PC-3 (cell line): ENCODE results near the gene MAST3. TPM values are rescaled to one million over a fixed set of nuclear protein-coding genes. Genes with fewer than 3 reads are reported as not detected.

ENCODE experiments used
- ATAC-seq: fragments of 200-7000 bp; cut with Tn5 transposase; 2 replicates; pipeline ENCODE4 v1.9.1; 2020; ENCODE audit warnings: mild to moderate bottlenecking, moderate library complexity
- BruUV-seq: library from RNA; stranded (reverse); fragments of 400-500 nt; replicated peaks from 2 replicates; lab custom pipeline; 2021; lab: Mats Ljungman, UMichigan
- CTCF ChIA-PET: fragments of 300-600 bp; sonication (Branson Sonifier 250); formaldehyde crosslinking; loops from one replicate; lab custom pipeline; 2022; ENCODE audit warnings: antibody characterized with exemption; lab: Charles Lee
- POLR2A ChIA-PET: fragments of 300-600 bp; sonication (Branson Sonifier 250); formaldehyde crosslinking; loops from one replicate; lab custom pipeline; 2022; ENCODE audit warnings: antibody characterized with exemption; ENCODE audit not compliant: unreplicated experiment; lab: Charles Lee
- DNase-seq: peaks from one replicate; pipeline ENCODE4 v3.0.0-alpha.2; 2015
- H2AFZ ChIP-seq: fragments of 300-600 bp; sonication (generic); 2 replicates; pipeline ENCODE4 v1.6.0; 2016; ENCODE audit warnings: antibody characterized with exemption, low read length
- H3F3A ChIP-seq: fragments of 300-600 bp; sonication (generic); one replicate; pipeline ENCODE4 v1.6.0; 2017; ENCODE audit warnings: antibody characterized with exemption, low read length, control low read depth, mild to moderate bottlenecking; ENCODE audit not compliant: unreplicated experiment
- H3K27ac ChIP-seq: fragments of 300-600 bp; sonication (generic); 2 replicates; pipeline ENCODE4 v1.5.1; 2016; ENCODE audit warnings: mild to moderate bottlenecking, low read length
- H3K27me3 ChIP-seq: fragments of 300-600 bp; sonication (generic); 2 replicates; pipeline ENCODE4 v1.6.1; 2016; ENCODE audit warnings: low read length, mixed read lengths
- H3K36me3 ChIP-seq: fragments of 300-600 bp; sonication (generic); 2 replicates; pipeline ENCODE4 v1.6.1; 2016; ENCODE audit warnings: low read depth, mixed run types, low read length, mixed read lengths
- H3K4me1 ChIP-seq: fragments of 300-600 bp; sonication (generic); 2 replicates; pipeline ENCODE4 v1.5.1; 2016; ENCODE audit warnings: low read length; ENCODE audit not compliant: insufficient read depth
- H3K4me2 ChIP-seq: fragments of 300-600 bp; sonication (generic); 2 replicates; pipeline ENCODE4 v1.6.0; 2016; ENCODE audit warnings: low read length
- H3K4me3 ChIP-seq: fragments of 300-600 bp; sonication (generic); 2 replicates; pipeline ENCODE4 v1.5.1; 2016; ENCODE audit warnings: mild to moderate bottlenecking, low read length, mixed read lengths
- H3K79me2 ChIP-seq: fragments of 300-600 bp; sonication (generic); 2 replicates; pipeline ENCODE4 v1.6.1; 2017; ENCODE audit warnings: low read length, mixed read lengths
- H3K9ac ChIP-seq: fragments of 300-600 bp; sonication (generic); 2 replicates; pipeline ENCODE4 v1.6.0; 2016; ENCODE audit warnings: mild to moderate bottlenecking, low read length
- H3K9me2 ChIP-seq: fragments of 300-600 bp; sonication (generic); replicated peaks from 2 replicates; pipeline ENCODE4 v1.6.1; 2016; ENCODE audit warnings: mixed run types, low read length, mixed read lengths
- H3K9me3 ChIP-seq: fragments of 300-600 bp; sonication (generic); 2 replicates; pipeline ENCODE4 v1.6.1; 2016; ENCODE audit warnings: low read length, mixed read lengths
- H4K20me1 ChIP-seq: fragments of 300-600 bp; sonication (generic); 2 replicates; pipeline ENCODE4 v1.6.1; 2016; ENCODE audit warnings: low read length, mixed read lengths
- EZH2 ChIP-seq: fragments of 300-600 bp; sonication (generic); IDR thresholded peaks from one replicate; pipeline ENCODE4 v1.6.1; 2017; ENCODE audit warnings: antibody characterized with exemption, mild to moderate bottlenecking, low read length; ENCODE audit not compliant: unreplicated experiment
- EZH2phosphoT487 ChIP-seq: fragments of 300-600 bp; sonication (generic); IDR thresholded peaks from 2 replicates; pipeline ENCODE4 v1.6.1; 2018; ENCODE audit warnings: mild to moderate bottlenecking, antibody characterized with exemption, low read length, borderline replicate concordance
- intact Hi-C: fragments of 100-400 bp; cut with micrococcal nuclease; formaldehyde crosslinking; loops from 2 replicates; pipeline ENCODE4 v1.9.0; 2023
- total RNA-seq: library from RNA; depleted of rRNA; stranded (reverse); fragments of >200 nt; gene quantifications from 2 replicates; pipeline ENCODE4 v1.2.3, GENCODE V29; 2014
- TF ChIP-seq, protein P1 (sequence below): fragments of 300-600 bp; sonication (generic); conservative IDR thresholded peaks from 2 replicates; pipeline ENCODE4 v1.5.1; 2017; ENCODE audit warnings: antibody characterized with exemption, low read depth, mild to moderate bottlenecking, low read length

MAST3 gene
- total RNA-seq, 1 experiment from 2014 or later = 8.1 TPM

DNA sequence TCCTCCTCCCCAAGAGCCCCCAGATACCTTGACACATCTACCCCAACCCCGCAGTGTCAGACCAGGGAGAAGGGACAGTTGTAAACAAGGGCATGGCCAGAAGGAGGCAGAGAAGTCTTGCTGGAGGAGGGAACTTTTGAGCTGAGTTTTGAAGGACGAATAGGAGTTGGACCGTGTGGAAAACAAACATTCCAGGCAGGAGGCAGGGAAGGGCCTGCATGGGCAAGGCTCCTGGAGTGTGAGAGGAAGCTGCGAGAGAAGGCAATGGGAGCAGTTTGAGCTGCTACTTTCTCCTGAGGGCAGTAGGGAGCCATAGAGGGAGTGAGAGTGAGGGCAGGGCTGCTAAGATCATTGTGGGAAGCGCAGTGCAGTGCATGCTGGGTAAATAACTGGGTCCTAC lies 34.1 kb upstream of the MAST3 start:
- no TSS peak for BruUV-seq
- ATAC-seq = no peak; the same call in 1 of the 2 replicates
- TF ChIP-seq, protein P1, sequence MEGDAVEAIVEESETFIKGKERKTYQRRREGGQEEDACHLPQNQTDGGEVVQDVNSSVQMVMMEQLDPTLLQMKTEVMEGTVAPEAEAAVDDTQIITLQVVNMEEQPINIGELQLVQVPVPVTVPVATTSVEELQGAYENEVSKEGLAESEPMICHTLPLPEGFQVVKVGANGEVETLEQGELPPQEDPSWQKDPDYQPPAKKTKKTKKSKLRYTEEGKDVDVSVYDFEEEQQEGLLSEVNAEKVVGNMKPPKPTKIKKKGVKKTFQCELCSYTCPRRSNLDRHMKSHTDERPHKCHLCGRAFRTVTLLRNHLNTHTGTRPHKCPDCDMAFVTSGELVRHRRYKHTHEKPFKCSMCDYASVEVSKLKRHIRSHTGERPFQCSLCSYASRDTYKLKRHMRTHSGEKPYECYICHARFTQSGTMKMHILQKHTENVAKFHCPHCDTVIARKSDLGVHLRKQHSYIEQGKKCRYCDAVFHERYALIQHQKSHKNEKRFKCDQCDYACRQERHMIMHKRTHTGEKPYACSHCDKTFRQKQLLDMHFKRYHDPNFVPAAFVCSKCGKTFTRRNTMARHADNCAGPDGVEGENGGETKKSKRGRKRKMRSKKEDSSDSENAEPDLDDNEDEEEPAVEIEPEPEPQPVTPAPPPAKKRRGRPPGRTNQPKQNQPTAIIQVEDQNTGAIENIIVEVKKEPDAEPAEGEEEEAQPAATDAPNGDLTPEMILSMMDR = peak; percentile 36; the same call in 1 of the 2 replicates
- TF ChIP-seq EZH2 = no peak
- TF ChIP-seq EZH2phosphoT487 = no peak
- Histone ChIP-seq H3K27ac (no peak overlapping the region), H3K4me1 (0 out of 2 replicates have a peak, but pooled peaks cover 3% of the 10 kb centered on the region), H3K4me2 (no peak overlapping the region), H3K27me3 (no peaks in the 10 kb centered on the region), H4K20me1 (no peaks in the 10 kb centered on the region), H3K4me3 (no peak overlapping the region), H3F3A (no peaks in the 10 kb centered on the region), H3K9me3 (no peaks in the 10 kb centered on the region), H3K9ac (no peak overlapping the region), H3K36me3 (no peaks in the 10 kb centered on the region), H3K9me2 (no peaks in the 10 kb centered on the region), H2AFZ (no peak overlapping the region), H3K79me2 (no peaks in the 10 kb centered on the region)
- intact Hi-C loops = no loop called here
- ChIA-PET CTCF (interaction anchor here (1.0 kb wide), 1 partner anchor 46 kb away, joined by 3 read pairs; no protein-coding TSS in a partner anchor), POLR2A (no interaction called here)
- peak; percentile 43 for DNase-seq

DNA sequence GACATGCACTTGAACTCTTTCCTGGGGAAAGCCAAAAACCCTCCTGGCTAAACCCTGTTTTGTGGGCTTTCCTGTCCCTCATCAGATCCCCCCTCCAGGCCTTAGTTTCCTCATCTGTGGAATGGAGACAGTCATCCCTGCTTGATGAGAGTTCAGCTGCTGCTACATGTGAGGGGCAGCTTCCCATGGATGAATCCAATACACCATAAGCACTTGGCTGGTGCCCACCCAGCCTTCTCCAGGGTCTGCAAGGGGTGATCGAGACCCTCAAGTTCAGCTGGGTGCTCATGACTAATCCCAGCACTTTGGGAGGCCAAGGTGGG lies 32.4 kb upstream of the MAST3 start:
- H3K27me3 ChIP-seq = no peaks in the 10 kb centered on the region
- no peak overlapping the region for H3K4me2 ChIP-seq
- no TSS peak for BruUV-seq
- ATAC-seq (no peak), DNase-seq (no peak)
- H2AFZ ChIP-seq = peak overlapping the region; percentile 22; the same call in 1 of the 2 replicates
- ChIA-PET CTCF (no interaction called here), POLR2A (no interaction called here)
- H3K9me2 ChIP-seq = no peaks in the 10 kb centered on the region
- no peak overlapping the region for H3K27ac ChIP-seq
- H4K20me1 ChIP-seq = no peaks in the 10 kb centered on the region
- H3K9ac ChIP-seq = no peak overlapping the region
- H3K4me1 ChIP-seq = no peaks in the 10 kb centered on the region
- intact Hi-C loops = no loop called here
- TF ChIP-seq, protein P1 = no peak
- TF ChIP-seq EZH2phosphoT487 = no peak
- no peak for TF ChIP-seq EZH2
- H3F3A ChIP-seq = no peaks in the 10 kb centered on the region
- no peaks in the 10 kb centered on the region for H3K9me3 ChIP-seq
- no peaks in the 10 kb centered on the region for H3K79me2 ChIP-seq
- H3K36me3 ChIP-seq = no peaks in the 10 kb centered on the region
- H3K4me3 ChIP-seq = no peak overlapping the region

DNA sequence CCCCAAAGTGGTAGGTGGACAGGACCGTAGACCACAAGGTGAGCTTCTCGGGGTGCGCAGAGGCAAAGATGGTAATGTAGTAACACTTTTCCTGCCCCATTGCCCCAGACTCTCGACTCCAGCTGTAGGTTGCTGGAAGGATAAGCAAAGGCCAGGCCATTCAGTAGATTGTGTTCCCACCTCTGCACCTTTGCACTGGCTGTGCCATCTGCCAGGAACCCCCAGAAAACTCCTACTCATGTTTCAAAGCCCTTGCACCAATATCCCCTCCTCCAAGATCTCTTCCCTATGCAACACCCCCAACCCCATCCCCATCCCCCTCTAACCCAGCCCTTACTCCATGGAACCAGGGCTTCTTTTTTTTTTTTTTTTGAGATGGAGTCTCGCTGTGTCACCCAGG lies 29.2 kb upstream of the MAST3 start:
- Histone ChIP-seq H4K20me1 (no peaks in the 10 kb centered on the region), H3K9ac (no peak overlapping the region), H3K27ac (no peak overlapping the region), H3K9me2 (no peaks in the 10 kb centered on the region), H3K4me1 (no peaks in the 10 kb centered on the region), H3K27me3 (no peaks in the 10 kb centered on the region), H2AFZ (no peak overlapping the region), H3K4me2 (no peak overlapping the region), H3K4me3 (no peak overlapping the region), H3K36me3 (no peaks in the 10 kb centered on the region), H3F3A (no peaks in the 10 kb centered on the region), H3K9me3 (no peaks in the 10 kb centered on the region), H3K79me2 (no peaks in the 10 kb centered on the region)
- ATAC-seq (no peak), DNase-seq (no peak)
- ChIA-PET CTCF (no interaction called here), POLR2A (no interaction called here)
- TF ChIP-seq, protein P1 = no peak
- TF ChIP-seq EZH2phosphoT487 (no peak), EZH2 (no peak)
- no TSS peak for BruUV-seq
- intact Hi-C loops = no loop called here
